HCT116 (cell line): ENCODE data around the gene ACOT6. TPM values are rescaled to one million over a fixed set of nuclear protein-coding genes. Genes with fewer than 3 reads are reported as not detected.

ENCODE experiments used
- ATAC-seq: fragments of 200-7000 bp; cut with Tn5 transposase; 2 replicates; pipeline ENCODE4 v1.9.1; 2020; ENCODE audit warnings: mild to moderate bottlenecking, moderate library complexity
- BruUV-seq: library from RNA; stranded (reverse); fragments of 400-500 nt; replicated peaks from 2 replicates; lab custom pipeline; 2021; lab: Mats Ljungman, UMichigan
- CTCF ChIA-PET: fragments of 300-600 bp; sonication (Branson Sonifier 250); formaldehyde crosslinking; loops from one replicate; lab custom pipeline; 2021; ENCODE audit warnings: antibody characterized with exemption; lab: Charles Lee
- POLR2A ChIA-PET: fragments of 300-600, 350-600 bp; sonication (Branson Sonifier 250); formaldehyde crosslinking; loops from one replicate; lab custom pipeline; 2021; ENCODE audit warnings: antibody characterized with exemption; lab: Charles Lee
- RAD21 ChIA-PET, 2 experiments: fragments of 300-600 bp; sonication (Branson Sonifier 250); formaldehyde crosslinking; loops; one replicate each; lab custom pipeline; 2023; ENCODE audit warnings: low total read pairs in 2 of 2; ENCODE audit not compliant: uncharacterized antibody in 2 of 2, unreplicated experiment in 2 of 2, low non-redundant PET in 1 of 2; lab: Charles Lee
- DNase-seq: peaks from one replicate; pipeline ENCODE4 v3.0.0-alpha.2; 2010; ENCODE audit warnings: low read depth, low spot score
- H2AFZ ChIP-seq: fragments of 200-600 bp; shearing (Covaris generic), sonication (generic); 2 replicates; pipeline ENCODE4 v1.6.1; 2017; ENCODE audit warnings: low read depth, mixed run types, mixed read lengths, antibody characterized with exemption, low read length; ENCODE audit not compliant: poor library complexity, severe bottlenecking
- H3K27ac ChIP-seq: 2 replicates; pipeline ENCODE4 v1.5.1; 2012; ENCODE audit warnings: low read depth, low read length
- H3K27me3 ChIP-seq: fragments of 200-600 bp; sonication (generic); 2 replicates; pipeline ENCODE4 v1.6.1; 2016; ENCODE audit warnings: mixed run types, low read length, mixed read lengths; ENCODE audit not compliant: insufficient read depth
- H3K36me3 ChIP-seq, 2 experiments: fragments of 200-500 bp in 1 of 2; fragments of 200-600 bp in 1 of 2; sonication (Bioruptor generic) in 1 of 2; sonication (generic) in 1 of 2; 2 replicates each; pipeline versions ENCODE4 v1.5.1 to v1.6.1; 2014 to 2016; ENCODE audit warnings: low read length in 2 of 2, inconsistent platforms in 1 of 2, mixed read lengths in 1 of 2, mixed run types in 1 of 2; ENCODE audit not compliant: insufficient read depth in 2 of 2, control insufficient read depth in 1 of 2
- H3K4me1 ChIP-seq, 2 experiments: fragments of 200-600 bp in 1 of 2; sonication (generic) in 1 of 2; 2 replicates each; pipeline versions ENCODE4 v1.5.1 to v1.6.1; 2012 to 2017; ENCODE audit warnings: low read length in 2 of 2, inconsistent platforms in 1 of 2, mild to moderate bottlenecking in 1 of 2, mixed read lengths in 1 of 2, mixed run types in 1 of 2, moderate library complexity in 1 of 2; ENCODE audit not compliant: insufficient read depth in 2 of 2, control insufficient read depth in 1 of 2
- H3K4me2 ChIP-seq: fragments of 200-600 bp; sonication (generic); 2 replicates; pipeline ENCODE4 v1.6.1; 2017; ENCODE audit warnings: mixed run types, low read length, mixed read lengths
- H3K4me3 ChIP-seq, 2 experiments: fragments of 200-600 bp in 1 of 2; sonication (generic) in 1 of 2; replicated peaks in 1 of 2; 2 replicates each; pipeline ENCODE4 v1.5.1; 2011 to 2016; ENCODE audit warnings: low read length in 2 of 2, control low read depth in 1 of 2, low read depth in 1 of 2, mild to moderate bottlenecking in 1 of 2, mixed read lengths in 1 of 2, mixed run types in 1 of 2
- H3K79me2 ChIP-seq: fragments of 200-600 bp; sonication (generic); 2 replicates; pipeline ENCODE4 v1.6.1; 2017; ENCODE audit warnings: mild to moderate bottlenecking, mixed run types, low read length, moderate library complexity, mixed read lengths; ENCODE audit not compliant: insufficient read depth
- H3K9ac ChIP-seq: fragments of 200-600 bp; sonication (generic); 2 replicates; pipeline ENCODE4 v1.6.1; 2016; ENCODE audit warnings: low read length, mixed read lengths
- H3K9me2 ChIP-seq: fragments of 200-600 bp; sonication (generic), shearing (Covaris generic); 2 replicates; pipeline ENCODE4 v1.6.1; 2017; ENCODE audit warnings: mixed run types, mild to moderate bottlenecking, moderate library complexity; ENCODE audit not compliant: insufficient read depth
- H3K9me3 ChIP-seq, 2 experiments: fragments of 200-500 bp in 1 of 2; fragments of 200-600 bp in 1 of 2; sonication (Bioruptor generic) in 1 of 2; sonication (generic) in 1 of 2; 2 replicates each; pipeline ENCODE4 v1.6.1; 2014 to 2017; ENCODE audit warnings: low read length in 2 of 2, mixed read lengths in 2 of 2, inconsistent platforms in 1 of 2, low read depth in 1 of 2, mild to moderate bottlenecking in 1 of 2, mixed run types in 1 of 2, moderate library complexity in 1 of 2; ENCODE audit not compliant: control insufficient read depth in 1 of 2, insufficient read depth in 1 of 2
- H4K20me1 ChIP-seq: fragments of 200-600 bp; sonication (generic), shearing (Covaris generic); 2 replicates; pipeline ENCODE4 v1.6.1; 2017; ENCODE audit warnings: mixed run types, mild to moderate bottlenecking, moderate library complexity; ENCODE audit not compliant: insufficient read depth
- ATF3 ChIP-seq: IDR thresholded peaks from 2 replicates; pipeline ENCODE4 v1.6.1; 2012
- CBX3 ChIP-seq: IDR thresholded peaks from 2 replicates; pipeline ENCODE4 v1.6.1; 2012; ENCODE audit warnings: low read depth
- CEBPB ChIP-seq: IDR thresholded peaks from 2 replicates; pipeline ENCODE4 v1.6.1; 2012; ENCODE audit warnings: low read depth
- CTCF ChIP-seq, 3 experiments: fragments of 200-600 bp in 1 of 3; sonication (generic) in 1 of 3; IDR thresholded peaks in 2 of 3; conservative IDR thresholded peaks in 1 of 3; 2 replicates each; pipeline ENCODE4 v1.5.1; 2012 to 2017; ENCODE audit warnings: low read depth in 2 of 3, low read length in 2 of 3, antibody characterized with exemption in 1 of 3, borderline replicate concordance in 1 of 3, control low read depth in 1 of 3, mild to moderate bottlenecking in 1 of 3, mixed read lengths in 1 of 3, mixed run types in 1 of 3, moderate library complexity in 1 of 3; ENCODE audit not compliant: insufficient read depth in 1 of 3
- EGR1 ChIP-seq: IDR thresholded peaks from 2 replicates; pipeline ENCODE4 v1.6.1; 2012; ENCODE audit warnings: low read depth
- ELF1 ChIP-seq: IDR thresholded peaks from 2 replicates; pipeline ENCODE4 v1.6.1; 2012; ENCODE audit warnings: low read depth, borderline replicate concordance
- EZH2 ChIP-seq: fragments of 200-600 bp; sonication (generic); IDR thresholded peaks from 2 replicates; pipeline ENCODE4 v1.6.1; 2017; ENCODE audit warnings: antibody characterized with exemption, mixed run types
- FOSL1 ChIP-seq: IDR thresholded peaks from 2 replicates; pipeline ENCODE4 v1.6.1; 2012; ENCODE audit warnings: low read depth
- JUND ChIP-seq: IDR thresholded peaks from 2 replicates; pipeline ENCODE4 v1.6.1; 2012
- POLR2AphosphoS5 ChIP-seq: IDR thresholded peaks from 2 replicates; pipeline ENCODE4 v1.6.1; 2011; ENCODE audit warnings: mild to moderate bottlenecking, low read depth, low read length, moderate library complexity
- RAD21 ChIP-seq: IDR thresholded peaks from 2 replicates; pipeline ENCODE4 v1.6.1; 2012; ENCODE audit warnings: low read depth, mild to moderate bottlenecking
- SIN3A ChIP-seq: IDR thresholded peaks from 2 replicates; pipeline ENCODE4 v1.6.1; 2012; ENCODE audit warnings: low read depth
- SP1 ChIP-seq: IDR thresholded peaks from 2 replicates; pipeline ENCODE4 v1.6.1; 2012; ENCODE audit warnings: low read depth
- TCF7L2 ChIP-seq: IDR thresholded peaks from 2 replicates; pipeline ENCODE4 v1.7.0; 2011; ENCODE audit warnings: borderline replicate concordance, inconsistent platforms; ENCODE audit not compliant: insufficient read depth, insufficient read length; ENCODE audit errors: extremely low read depth
- YY1 ChIP-seq: IDR thresholded peaks from 2 replicates; pipeline ENCODE4 v1.6.1; 2011; ENCODE audit warnings: low read length, low read depth, moderate library complexity, mild to moderate bottlenecking; ENCODE audit not compliant: insufficient replicate concordance; ENCODE audit errors: extremely low read depth
- ZFX ChIP-seq: fragments of 450-650 bp; IDR thresholded peaks from 2 replicates; pipeline ENCODE4 v1.6.1; 2017
- ZNF274 ChIP-seq: fragments of 200-500 bp; sonication (Bioruptor generic); IDR thresholded peaks from 2 replicates; pipeline ENCODE4 v1.6.1; 2014; ENCODE audit warnings: mild to moderate bottlenecking, low read depth, low read length, inconsistent platforms
- intact Hi-C: fragments of 100-400 bp; cut with micrococcal nuclease; formaldehyde crosslinking; loops from 2 replicates; pipeline ENCODE4 v1.10.0; 2022
- total RNA-seq: library from RNA; stranded (reverse); gene quantifications from one replicate; pipeline ENCODE4 v1.2.1, GENCODE V29; 2021; ENCODE audit not compliant: unreplicated experiment
- TF ChIP-seq, protein P1 (sequence below): IDR thresholded peaks from 2 replicates; pipeline ENCODE4 v1.6.1; 2011; ENCODE audit warnings: mild to moderate bottlenecking, low read length, moderate library complexity; ENCODE audit not compliant: insufficient replicate concordance; ENCODE audit errors: extremely low read depth
- TF ChIP-seq, protein P2 (sequence below): IDR thresholded peaks from 2 replicates; pipeline ENCODE4 v1.6.1; 2012; ENCODE audit warnings: low read depth

The ACOT6 gene
- total RNA-seq, 1 experiment from 2014 or later = not detected

- H3K36me3 ChIP-seq = no peaks in the 10 kb centered on the region
- no peaks in the 10 kb centered on the region for H3K9me2 ChIP-seq
- DNase-seq (no peak), ATAC-seq (no peak)
- no peak overlapping the region for H3K4me3 ChIP-seq
- no peak overlapping the region for H3K9ac ChIP-seq
- H3K4me1 ChIP-seq = peaks cover 0 to 8% of the 10 kb centered on the region in 2 experiments; a peak in 1 of 4 replicates
- CTCF ChIA-PET = no interaction called here
- H2AFZ ChIP-seq = no peak overlapping the region
- no peak for TF ChIP-seq SIN3A
- TF ChIP-seq ELF1 = no peak
- TF ChIP-seq EZH2 = no peak
- TF ChIP-seq, protein P1, sequence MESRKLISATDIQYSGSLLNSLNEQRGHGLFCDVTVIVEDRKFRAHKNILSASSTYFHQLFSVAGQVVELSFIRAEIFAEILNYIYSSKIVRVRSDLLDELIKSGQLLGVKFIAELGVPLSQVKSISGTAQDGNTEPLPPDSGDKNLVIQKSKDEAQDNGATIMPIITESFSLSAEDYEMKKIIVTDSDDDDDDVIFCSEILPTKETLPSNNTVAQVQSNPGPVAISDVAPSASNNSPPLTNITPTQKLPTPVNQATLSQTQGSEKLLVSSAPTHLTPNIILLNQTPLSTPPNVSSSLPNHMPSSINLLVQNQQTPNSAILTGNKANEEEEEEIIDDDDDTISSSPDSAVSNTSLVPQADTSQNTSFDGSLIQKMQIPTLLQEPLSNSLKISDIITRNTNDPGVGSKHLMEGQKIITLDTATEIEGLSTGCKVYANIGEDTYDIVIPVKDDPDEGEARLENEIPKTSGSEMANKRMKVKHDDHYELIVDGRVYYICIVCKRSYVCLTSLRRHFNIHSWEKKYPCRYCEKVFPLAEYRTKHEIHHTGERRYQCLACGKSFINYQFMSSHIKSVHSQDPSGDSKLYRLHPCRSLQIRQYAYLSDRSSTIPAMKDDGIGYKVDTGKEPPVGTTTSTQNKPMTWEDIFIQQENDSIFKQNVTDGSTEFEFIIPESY = no peak
- TF ChIP-seq, protein P2, sequence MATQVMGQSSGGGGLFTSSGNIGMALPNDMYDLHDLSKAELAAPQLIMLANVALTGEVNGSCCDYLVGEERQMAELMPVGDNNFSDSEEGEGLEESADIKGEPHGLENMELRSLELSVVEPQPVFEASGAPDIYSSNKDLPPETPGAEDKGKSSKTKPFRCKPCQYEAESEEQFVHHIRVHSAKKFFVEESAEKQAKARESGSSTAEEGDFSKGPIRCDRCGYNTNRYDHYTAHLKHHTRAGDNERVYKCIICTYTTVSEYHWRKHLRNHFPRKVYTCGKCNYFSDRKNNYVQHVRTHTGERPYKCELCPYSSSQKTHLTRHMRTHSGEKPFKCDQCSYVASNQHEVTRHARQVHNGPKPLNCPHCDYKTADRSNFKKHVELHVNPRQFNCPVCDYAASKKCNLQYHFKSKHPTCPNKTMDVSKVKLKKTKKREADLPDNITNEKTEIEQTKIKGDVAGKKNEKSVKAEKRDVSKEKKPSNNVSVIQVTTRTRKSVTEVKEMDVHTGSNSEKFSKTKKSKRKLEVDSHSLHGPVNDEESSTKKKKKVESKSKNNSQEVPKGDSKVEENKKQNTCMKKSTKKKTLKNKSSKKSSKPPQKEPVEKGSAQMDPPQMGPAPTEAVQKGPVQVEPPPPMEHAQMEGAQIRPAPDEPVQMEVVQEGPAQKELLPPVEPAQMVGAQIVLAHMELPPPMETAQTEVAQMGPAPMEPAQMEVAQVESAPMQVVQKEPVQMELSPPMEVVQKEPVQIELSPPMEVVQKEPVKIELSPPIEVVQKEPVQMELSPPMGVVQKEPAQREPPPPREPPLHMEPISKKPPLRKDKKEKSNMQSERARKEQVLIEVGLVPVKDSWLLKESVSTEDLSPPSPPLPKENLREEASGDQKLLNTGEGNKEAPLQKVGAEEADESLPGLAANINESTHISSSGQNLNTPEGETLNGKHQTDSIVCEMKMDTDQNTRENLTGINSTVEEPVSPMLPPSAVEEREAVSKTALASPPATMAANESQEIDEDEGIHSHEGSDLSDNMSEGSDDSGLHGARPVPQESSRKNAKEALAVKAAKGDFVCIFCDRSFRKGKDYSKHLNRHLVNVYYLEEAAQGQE = no peak
- TF ChIP-seq RAD21 = no peak
- no peak for TF ChIP-seq FOSL1
- no peak for TF ChIP-seq EGR1
- TF ChIP-seq SP1 = no peak
- TF ChIP-seq TCF7L2 = no peak
- TF ChIP-seq ATF3 = no peak
- TF ChIP-seq CBX3 = no peak
- no peak for TF ChIP-seq JUND
- no peak for TF ChIP-seq ZNF274
- TF ChIP-seq CTCF (IDR thresholded peaks at IDR 0.05 in 2 of 3, conservative IDR thresholded peaks at IDR 0.05 in 1 of 3; ENCODE audit: borderline replicate concordance in 1 of 3, insufficient read depth in 1 of 3, low read depth in 2 of 3, low read length in 2 of 3) = no peak
- no peak for TF ChIP-seq CEBPB
- TF ChIP-seq ZFX = no peak
- TF ChIP-seq POLR2AphosphoS5 = no peak
- TF ChIP-seq YY1 = no peak
- no peak overlapping the region for H3K27ac ChIP-seq
- no TSS peak for BruUV-seq
- POLR2A ChIA-PET = no interaction called here
- no peaks in the 10 kb centered on the region for H3K9me3 ChIP-seq
- intact Hi-C loops = loop anchor here (5.0 kb wide), 1 partner anchor 458 kb away; no protein-coding TSS in a partner anchor
- RAD21 ChIA-PET = no interaction called here
- H3K4me2 ChIP-seq = no peak overlapping the region
- no peaks in the 10 kb centered on the region for H3K27me3 ChIP-seq
- H3K79me2 ChIP-seq = no peaks in the 10 kb centered on the region
- no peaks in the 10 kb centered on the region for H4K20me1 ChIP-seq
Observed at GRCh38 chr14:73630009-73630780, 17.9 kb downstream of the ACOT6 start.
